ENCODE measurements around the gene ZSCAN4.

The ZSCAN4 gene

GRCh38 chr19:57668635-57669034, at the start of gene ZSCAN4:
TSS of gene ZSCAN4 (plus strand) at chr19:57668935. CDS start at chr19:57676146, 7,211 bp downstream.
- no peak for DNase-seq

GRCh38 chr19:57620673-57621348, 47.9 kb upstream of the ZSCAN4 start:
- no peak for DNase-seq

GRCh38 chr19:57623091-57623490, 45.6 kb upstream of the ZSCAN4 start:
- no peak for DNase-seq

GRCh38 chr19:57632987-57633831, 35.5 kb upstream of the ZSCAN4 start, which contains the start of gene ZNF211:
TSS of gene ZNF211 (plus strand) at chr19:57633168. CDS start at chr19:57633347, 179 bp downstream.
- DNase-seq, result peak; percentile 92

GRCh38 chr19:57633832-57634131, 35.0 kb upstream of the ZSCAN4 start:
- no peak for DNase-seq

- DNase-seq, result no peak
Observed at GRCh38 chr19:57637379-57637778, 31.4 kb upstream of the ZSCAN4 start.

GRCh38 chr19:57641715-57642234, 27.0 kb upstream of the ZSCAN4 start:
- no peak for DNase-seq

- no peak for DNase-seq
Observed at GRCh38 chr19:57642396-57643046, 26.2 kb upstream of the ZSCAN4 start.

- no peak for DNase-seq
Observed at GRCh38 chr19:57643734-57644133, 25.0 kb upstream of the ZSCAN4 start.

GRCh38 chr19:57648331-57649003, 20.3 kb upstream of the ZSCAN4 start:
- DNase-seq, result no peak

- no peak for DNase-seq
Observed at GRCh38 chr19:57651654-57651996, 17.1 kb upstream of the ZSCAN4 start.

- no peak for DNase-seq
Observed at GRCh38 chr19:57653689-57654088, 15.0 kb upstream of the ZSCAN4 start.

GRCh38 chr19:57655443-57655842, 13.3 kb upstream of the ZSCAN4 start:
- DNase-seq, result no peak

- DNase-seq, result no peak
Observed at GRCh38 chr19:57656346-57656745, 12.4 kb upstream of the ZSCAN4 start.

GRCh38 chr19:57664269-57665127, 4.2 kb upstream of the ZSCAN4 start:
- DNase-seq, result no peak

GRCh38 chr19:57665261-57665806, 3.4 kb upstream of the ZSCAN4 start:
- no peak for DNase-seq

GRCh38 chr19:57667228-57667627, 1.5 kb upstream of the ZSCAN4 start:
- DNase-seq, result no peak

- DNase-seq, result no peak
Observed at GRCh38 chr19:57671124-57671895, 2.6 kb downstream of the ZSCAN4 start.

- DNase-seq, result no peak
Observed at GRCh38 chr19:57672466-57672865, 3.7 kb downstream of the ZSCAN4 start.

GRCh38 chr19:57675881-57676280, 7.1 kb downstream of the ZSCAN4 start:
- no peak for DNase-seq

GRCh38 chr19:57682226-57682766, 13.6 kb downstream of the ZSCAN4 start:
- no peak for DNase-seq

Measured in CD4-positive, alpha-beta T cell treated with Interleukin-10 for 1 hour (primary cell).